ENCODE results near the gene LZIC.

LZIC gene

GRCh38 chr1:9887070-9887469, 56.1 kb downstream of the LZIC start:
- in situ Hi-C loops (cut with MboI; ENCODE audit: low sequenced_read_pairs): no loop called here

GRCh38 chr1:9886092-9886742, 57.0 kb downstream of the LZIC start:
- in situ Hi-C loops (cut with MboI; ENCODE audit: low sequenced_read_pairs): no loop called here

DNA sequence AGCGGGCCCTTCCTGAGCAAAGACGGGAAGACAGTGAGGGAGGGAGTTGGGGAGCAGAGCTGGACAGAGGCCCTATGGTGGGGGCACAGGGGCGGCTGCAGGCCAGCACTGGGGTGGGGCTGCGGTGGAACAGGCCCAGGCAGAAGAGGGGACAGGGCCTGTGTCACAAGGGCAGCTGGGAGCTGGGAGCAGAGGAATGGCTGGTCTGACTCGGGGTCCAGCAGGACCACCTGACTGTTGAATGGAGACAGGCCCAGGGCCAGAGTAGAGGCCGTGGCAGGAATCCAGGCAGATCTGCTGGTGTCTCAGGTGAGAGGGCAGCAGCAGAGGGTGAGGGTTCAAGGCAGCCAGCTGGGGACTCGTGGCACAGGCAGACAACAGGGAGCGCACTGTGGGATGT, 58.4 kb downstream of the LZIC start:
- in situ Hi-C loops (cut with MboI; ENCODE audit: low sequenced_read_pairs): no loop called here

- in situ Hi-C loops (cut with MboI; ENCODE audit: low sequenced_read_pairs): no loop called here
Observed at GRCh38 chr1:9883585-9884449, 59.4 kb downstream of the LZIC start.

- in situ Hi-C loops (cut with MboI; ENCODE audit: low sequenced_read_pairs): no loop called here
Observed at GRCh38 chr1:9882945-9883303, 60.3 kb downstream of the LZIC start.

- in situ Hi-C loops (cut with MboI; ENCODE audit: low sequenced_read_pairs): no loop called here
Observed at GRCh38 chr1:9882296-9882944, 60.8 kb downstream of the LZIC start.

DNA sequence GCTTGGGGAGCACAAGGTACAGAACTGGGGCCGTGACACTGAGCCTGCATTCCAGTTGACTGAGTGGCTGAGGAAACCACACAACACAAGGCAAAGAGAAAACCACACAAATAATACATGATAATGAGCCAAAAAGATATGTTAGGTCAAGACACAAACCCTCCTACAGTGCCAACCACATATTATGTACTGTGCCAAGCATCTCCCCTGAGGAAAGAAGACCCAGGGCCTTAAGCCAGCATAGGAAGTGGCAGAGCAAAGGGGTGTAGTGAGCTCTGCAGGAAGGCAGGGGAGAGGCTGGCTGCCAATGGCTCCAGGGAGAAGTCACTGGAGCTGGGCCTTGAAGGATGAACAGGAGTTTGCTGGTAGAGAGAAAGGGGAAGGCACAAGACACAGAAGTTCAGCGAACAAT, 61.3 kb downstream of the LZIC start:
- in situ Hi-C loops (cut with MboI; ENCODE audit: low sequenced_read_pairs): no loop called here

All from HL-60/S4 treated with retinoic acid at 250 ng/mL for 4 days and 3 days (cell line).